Sciatic nerve (tissue), 2 donors: ENCODE data around the gene USPL1. TPM values are rescaled to one million over a fixed set of nuclear protein-coding genes. Genes with fewer than 3 reads are reported as not detected.
A peak's percentile ranks its signal among the peaks of the same experiment; 100 is the strongest.
"Not testable (repeated sequence)": the region's sequence is repeated elsewhere in the genome, so short reads cannot be mapped to it uniquely, and the experiment has no call there.

Experiments used
- ATAC-seq: fragments of 200-7000 bp; cut with Tn5 transposase; one replicate; pipeline ENCODE4 v1.9.1; 2020; ENCODE audit warnings: mild to moderate bottlenecking, moderate library complexity
- DNase-seq: peaks from one replicate; pipeline ENCODE4 v3.0.0-alpha.2; 2020; ENCODE audit warnings: low spot score
- intact Hi-C: fragments of 100-400 bp; cut with DNase I; formaldehyde crosslinking; loops from one replicate; pipeline ENCODE4 v1.14.2; 2022
- total RNA-seq: library from RNA; stranded (reverse); fragmentation: NEBNext Ultra II Directional; extraction: Animal tissue kit (Norgen Biotek cat#: 25700); gene quantifications from one replicate; pipeline ENCODE4 v1.2.1, GENCODE V29; 2021
- donor health status: DM: no; HTN: no; CAD: no.
- donor health status: DM: no; HTN: no; CAD: no.

The USPL1 gene
- total RNA-seq = 24.3 TPM

- peak; percentile 97 for ATAC-seq
- peak; percentile 99 for DNase-seq
- intact Hi-C loops = loop anchor here (10.0 kb wide), 1 partner anchor 153 kb away; the partner anchor contains the start of gene HMGB1
These were observed at the start of gene USPL1 for GRCh38 chr13:30617315-30618185. USPL1 (plus strand) TSS chr13:30617920; CDS start chr13:30621141, 3,221 bp downstream.

- ATAC-seq (peak; percentile 85), DNase-seq (no peak)
- intact Hi-C loops = no loop called here
These were observed 47.7 kb upstream of the USPL1 start for GRCh38 chr13:30569901-30570576.

DNA sequence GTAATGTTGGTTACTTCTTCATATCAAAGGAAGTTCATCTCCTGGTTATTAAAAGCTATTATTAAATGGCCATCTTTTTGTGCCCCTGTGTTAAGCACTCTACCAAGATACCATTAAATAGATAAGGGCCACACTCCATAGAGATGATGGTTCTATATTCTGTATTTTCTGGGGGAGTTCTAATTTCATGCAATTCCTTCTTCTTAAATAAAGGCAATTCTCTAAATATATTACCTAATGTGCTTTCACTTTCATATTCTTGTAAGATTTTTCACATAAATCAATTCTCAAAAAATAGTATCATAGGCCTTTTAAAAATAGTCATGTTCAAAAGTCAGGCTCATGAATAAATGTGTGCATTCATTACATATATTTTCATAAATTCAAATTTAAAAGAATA is 47.0 kb upstream of the USPL1 start:
- intact Hi-C loops = no loop called here
- DNase-seq (no peak), ATAC-seq (no peak)

GRCh38 chr13:30572859-30573275 is 44.9 kb upstream of the USPL1 start:
- DNase-seq (no peak), ATAC-seq (peak; percentile 83)
- intact Hi-C loops = no loop called here

DNA sequence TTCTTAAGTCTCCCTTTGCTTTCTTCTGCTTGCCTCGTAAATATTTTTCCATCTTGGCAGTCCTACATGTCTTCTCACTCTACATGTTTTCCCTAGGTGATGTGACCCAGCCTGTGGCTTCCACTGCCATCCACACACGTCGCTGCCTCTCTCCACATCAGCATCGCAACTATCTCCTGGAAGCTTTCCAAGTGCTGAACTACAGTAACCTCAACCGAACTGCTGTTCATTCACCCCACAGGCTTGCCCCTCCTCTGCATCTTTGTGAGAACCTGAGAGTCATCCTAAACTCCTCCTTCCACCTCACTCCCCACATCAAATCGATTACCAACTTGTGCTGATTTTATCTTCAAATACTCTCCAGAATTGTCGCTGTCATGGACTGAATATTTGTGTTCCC is 41.2 kb upstream of the USPL1 start:
- ATAC-seq (peak; percentile 74), DNase-seq (no peak)
- intact Hi-C loops = no loop called here

- intact Hi-C loops = no loop called here
- ATAC-seq (peak; percentile 64), DNase-seq (no peak)
These were observed 40.3 kb upstream of the USPL1 start for GRCh38 chr13:30577401-30577852.

GRCh38 chr13:30580852-30581502 is 36.7 kb upstream of the USPL1 start:
- intact Hi-C loops = loop anchor here (10.0 kb wide), 1 partner anchor 446 kb away; no protein-coding TSS in a partner anchor
- ATAC-seq = no peak
- DNase-seq = no peak

- DNase-seq (no peak), ATAC-seq (no peak)
- intact Hi-C loops = loop anchor here (10.0 kb wide), 1 partner anchor 447 kb away; no protein-coding TSS in a partner anchor
These were observed 36.1 kb upstream of the USPL1 start for GRCh38 chr13:30581582-30581981.

DNA sequence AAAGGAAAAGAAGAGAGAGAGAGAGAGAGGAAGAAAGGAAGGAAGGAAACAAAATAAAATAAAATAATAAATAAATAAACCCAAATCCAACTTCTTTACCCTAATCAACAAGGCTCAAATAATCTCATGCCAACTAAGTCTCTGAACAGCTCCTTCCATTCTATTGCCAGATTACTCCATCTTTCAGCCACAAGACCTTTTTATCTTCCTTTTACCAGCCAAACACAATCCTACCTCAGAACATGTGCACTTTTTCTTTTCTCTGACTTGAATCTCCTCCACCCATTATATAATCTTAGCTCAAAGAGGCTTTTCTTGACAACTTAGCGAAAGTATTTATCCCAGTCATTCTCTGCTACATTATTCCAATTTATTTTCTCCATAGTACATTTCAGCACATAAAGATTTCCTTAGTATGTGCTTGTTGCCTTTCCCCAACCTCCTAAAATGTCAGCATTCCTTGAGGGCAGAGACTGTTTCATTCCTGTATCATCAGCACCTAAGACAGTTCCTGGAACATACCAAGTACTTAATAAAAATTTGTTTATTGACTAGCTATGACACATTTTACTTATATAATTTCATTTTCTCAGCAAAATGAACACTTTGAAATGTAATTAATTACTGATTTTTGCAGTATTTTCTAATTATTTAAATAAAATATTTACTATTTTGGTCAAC is 33.5 kb upstream of the USPL1 start:
- DNase-seq (no peak), ATAC-seq (no peak)
- intact Hi-C loops = loop anchor here (10.0 kb wide), 1 partner anchor 449 kb away; no protein-coding TSS in a partner anchor

DNA sequence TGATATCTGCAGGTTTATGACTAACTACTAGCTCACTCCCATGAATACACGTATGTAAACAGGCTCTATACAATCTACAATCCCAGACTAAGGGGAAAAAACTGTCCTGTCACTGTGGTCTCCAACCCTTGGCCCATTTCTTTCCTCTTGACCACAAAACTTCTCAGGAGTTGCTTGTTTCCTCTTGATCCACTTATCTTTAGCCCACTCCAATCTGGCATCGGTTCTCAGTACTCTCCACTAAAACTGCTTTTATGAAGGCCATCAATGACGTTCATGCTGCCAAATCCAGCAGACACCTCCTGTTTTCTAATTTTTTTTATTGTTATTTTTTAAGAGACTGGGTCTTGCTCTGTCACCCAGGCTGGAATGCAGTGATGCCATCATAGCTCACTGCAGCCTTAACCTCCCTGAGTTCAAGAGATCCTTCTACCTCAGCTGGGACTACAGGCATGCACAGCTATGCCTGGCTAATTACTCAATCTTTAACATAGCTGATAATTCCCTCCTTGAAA is 31.9 kb upstream of the USPL1 start:
- intact Hi-C loops = loop anchor here (10.0 kb wide), 1 partner anchor 451 kb away; no protein-coding TSS in a partner anchor
- no peak for ATAC-seq

DNA sequence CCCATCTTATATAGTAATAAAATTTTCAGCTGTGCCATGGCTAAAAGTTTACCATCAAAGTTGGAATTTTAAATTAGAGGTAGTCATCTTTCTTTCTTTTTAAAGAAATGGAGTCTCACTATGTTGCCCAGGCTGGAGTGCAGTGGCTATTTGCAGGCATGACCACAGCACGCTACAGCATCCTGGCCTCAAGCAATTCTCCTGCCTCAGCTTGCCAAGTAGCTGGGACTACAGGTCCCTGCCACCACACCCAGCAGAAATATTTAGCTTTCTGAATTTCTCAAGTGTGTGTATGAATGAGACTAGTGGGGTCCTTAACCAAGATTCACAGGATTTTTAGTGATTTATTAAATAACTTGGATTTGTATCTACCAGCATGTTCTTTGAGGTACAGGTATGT is 30.5 kb upstream of the USPL1 start:
- ATAC-seq (no peak), DNase-seq (no peak)
- intact Hi-C loops = loop anchor here (10.0 kb wide), 1 partner anchor 452 kb away; no protein-coding TSS in a partner anchor

More for the DNA sequence above, 31.9 kb upstream of the USPL1 start:
- no peak for DNase-seq

- intact Hi-C loops = loop anchor here (10.0 kb wide), 1 partner anchor 453 kb away; no protein-coding TSS in a partner anchor
- no peak for ATAC-seq
- DNase-seq = no peak
These were observed 30.0 kb upstream of the USPL1 start for GRCh38 chr13:30587739-30588138.

DNA sequence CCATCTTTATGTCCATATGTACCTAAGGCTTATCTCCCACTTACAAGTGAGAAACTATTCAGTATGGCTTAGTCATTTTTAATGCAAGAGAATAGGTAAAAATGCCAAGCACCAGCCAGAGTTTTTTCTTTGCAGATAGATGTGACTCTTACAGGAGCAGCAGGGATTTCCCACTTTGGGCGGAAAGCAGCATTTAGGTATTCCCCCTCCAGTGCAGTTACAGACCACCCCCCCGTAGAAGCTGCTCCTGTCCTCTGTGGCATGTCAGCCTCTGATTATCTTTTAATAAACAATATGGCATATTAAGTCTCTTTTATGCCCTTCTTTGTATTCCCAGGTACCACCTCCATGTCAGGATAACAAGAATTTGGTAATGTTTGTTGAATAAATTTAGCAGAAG is 24.7 kb upstream of the USPL1 start:
- intact Hi-C loops = no loop called here
- DNase-seq (no peak), ATAC-seq (no peak)

- ATAC-seq (no peak), DNase-seq (no peak)
- intact Hi-C loops = no loop called here
These were observed 17.2 kb upstream of the USPL1 start for GRCh38 chr13:30600496-30600895.

DNA sequence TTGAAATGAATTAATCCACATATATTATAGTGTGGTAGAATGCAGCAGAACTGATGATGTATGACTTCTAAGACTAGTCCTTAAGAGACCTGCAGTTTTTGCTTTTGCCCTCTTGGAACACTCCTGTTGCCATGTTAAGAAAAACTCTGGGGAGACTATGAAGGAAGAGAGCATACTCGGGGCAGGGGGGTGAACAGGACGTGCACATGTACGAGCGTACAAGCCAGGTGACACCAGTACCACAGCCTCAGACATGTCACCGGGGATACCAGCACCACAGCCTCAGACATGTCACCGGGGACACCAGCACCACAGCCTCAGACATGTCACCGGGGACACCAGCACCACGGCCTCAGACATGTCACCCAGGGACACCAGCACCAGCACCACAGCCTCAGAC is 15.9 kb upstream of the USPL1 start:
- ATAC-seq (no peak), DNase-seq (no peak)
- intact Hi-C loops = no loop called here

DNA sequence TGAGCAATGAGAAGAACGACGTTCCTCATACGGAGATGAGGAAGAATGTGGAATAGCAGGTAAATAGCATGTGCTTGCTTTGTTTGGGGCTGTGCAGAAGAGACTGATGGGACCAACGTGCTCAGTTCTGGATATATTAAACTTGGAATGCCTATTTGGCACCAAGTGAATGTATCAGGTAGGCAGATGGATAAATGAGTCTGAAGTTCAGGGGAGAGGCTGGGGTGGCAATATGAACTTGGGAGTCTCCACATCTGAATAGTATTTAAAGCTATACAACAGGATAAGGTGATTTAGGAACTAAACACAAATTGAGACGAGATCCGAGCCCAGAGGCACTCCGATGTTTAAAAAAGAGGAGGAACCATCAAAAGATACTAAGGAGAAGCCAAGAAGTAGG is 12.7 kb upstream of the USPL1 start:
- intact Hi-C loops = no loop called here
- DNase-seq (no peak), ATAC-seq (no peak)

- intact Hi-C loops, ATAC-seq: not testable (repeated sequence)
These were observed 10.5 kb upstream of the USPL1 start for GRCh38 chr13:30607186-30607585.

DNA sequence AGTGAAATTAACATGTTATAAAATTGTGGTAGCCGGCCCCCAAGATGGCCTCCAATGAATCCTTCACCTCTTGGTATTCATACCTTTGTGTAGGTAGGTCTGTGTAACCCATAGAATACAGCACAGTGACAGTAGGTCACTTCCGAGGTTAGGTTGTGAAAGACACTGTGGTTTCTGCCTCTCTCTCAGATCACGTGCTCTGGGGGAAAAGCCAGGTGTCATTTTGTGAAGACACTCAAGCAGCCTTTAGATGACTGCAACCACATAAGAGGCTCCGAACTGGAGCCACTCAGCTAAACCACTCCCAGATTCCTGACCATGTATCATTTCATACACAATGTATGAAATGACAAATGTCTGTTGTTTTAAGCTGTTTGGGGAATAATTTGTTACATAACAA is 9.8 kb upstream of the USPL1 start:
- DNase-seq (no peak), ATAC-seq (peak; percentile 62)
- intact Hi-C loops = no loop called here

More at GRCh38 chr13:30607186-30607585, 10.5 kb upstream of the USPL1 start:
- not testable (repeated sequence) for DNase-seq
